Mucosa of descending colon (tissue), 3 donors: ENCODE results near the gene ACYP2. TPM values are rescaled to one million over a fixed set of nuclear protein-coding genes. Genes with fewer than 3 reads are reported as not detected.

Experiments used
- ATAC-seq: fragments of 200-7000 bp; cut with Tn5 transposase; one replicate; pipeline ENCODE4 v1.9.1; 2020; ENCODE audit warnings: mild to moderate bottlenecking, moderate library complexity
- DNase-seq, 3 donors: peaks; one replicate each; pipeline ENCODE4 v3.0.0-alpha.2; 2020
- H3K36me3 ChIP-seq: fragments of 200-600 bp; one replicate; pipeline ENCODE4 v1.8.0; 2021; ENCODE audit warnings: low read depth, mild to moderate bottlenecking
- H3K4me1 ChIP-seq: fragments of 200-600 bp; one replicate; pipeline ENCODE4 v1.8.0; 2021; ENCODE audit warnings: low read depth, mild to moderate bottlenecking
- H3K4me3 ChIP-seq: fragments of 200-600 bp; one replicate; pipeline ENCODE4 v1.8.0; 2021; ENCODE audit warnings: mild to moderate bottlenecking
- H3K9me3 ChIP-seq: fragments of 200-600 bp; one replicate; pipeline ENCODE4 v1.8.0; 2021; ENCODE audit warnings: mild to moderate bottlenecking
- intact Hi-C, 2 donors: fragments of 100-400 bp; cut with DNase I in 1 of 2; cut with micrococcal nuclease in 1 of 2; formaldehyde crosslinking; loops; one replicate each; pipeline versions ENCODE4 v1.11.0 to v1.11.1; 2022; cut with DNase I, micrococcal nuclease
- total RNA-seq, 3 donors: library from RNA; stranded (reverse); fragmentation: NEBNext Ultra II Directional in 2 of 3; extraction: Animal tissue kit (Norgen Biotek cat#: 25700) in 2 of 3; gene quantifications; one replicate each; pipeline versions ENCODE4 v1.2.1 to v1.2.4, GENCODE V29; 2021 to 2023
- TF ChIP-seq, protein P1 (sequence below): fragments of 200-600 bp; IDR thresholded peaks from one replicate; pipeline ENCODE4 v1.8.0; 2022; ENCODE audit warnings: antibody characterized with exemption, mild to moderate bottlenecking
- donor health status: DM: no; HTN: no; CAD: no; lungs with moderate emphysema.
- donor health status: DM: no; HTN: no; CAD: no.
- donor health status: DM: no; HTN: yes; CAD: no.

The ACYP2 gene
- total RNA-seq, 3 donors from 2014 or later: 10.7 to 17.8 (median 13.8) TPM

DNA sequence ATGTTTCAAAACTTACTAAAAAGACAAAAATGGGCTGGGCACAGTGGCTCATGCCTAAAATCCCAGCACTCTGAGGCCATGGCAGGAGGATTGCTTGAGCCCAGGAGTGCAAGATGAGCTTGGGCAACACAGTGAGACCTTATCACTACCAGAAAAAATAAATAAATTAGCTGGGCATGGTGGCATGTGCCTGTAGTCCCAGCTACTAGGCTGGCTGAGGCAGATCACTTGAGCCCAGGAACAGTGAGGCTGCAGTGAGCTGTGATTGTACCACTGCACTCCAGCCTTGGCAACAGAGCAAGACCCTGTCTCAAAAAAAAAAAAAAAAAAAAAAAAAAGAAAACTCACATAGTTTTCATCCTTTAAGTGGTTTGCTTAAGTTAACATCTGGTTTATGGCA is 134.2 kb downstream of the ACYP2 start:
- Histone ChIP-seq H3K4me1 (no peaks in the 10 kb centered on the region), H3K9me3 (no peaks in the 10 kb centered on the region), H3K36me3 (no peaks in the 10 kb centered on the region), H3K4me3 (no peak overlapping the region)
- intact Hi-C loops: no loop called here
- DNase-seq: no peak
- TF ChIP-seq, protein P1, sequence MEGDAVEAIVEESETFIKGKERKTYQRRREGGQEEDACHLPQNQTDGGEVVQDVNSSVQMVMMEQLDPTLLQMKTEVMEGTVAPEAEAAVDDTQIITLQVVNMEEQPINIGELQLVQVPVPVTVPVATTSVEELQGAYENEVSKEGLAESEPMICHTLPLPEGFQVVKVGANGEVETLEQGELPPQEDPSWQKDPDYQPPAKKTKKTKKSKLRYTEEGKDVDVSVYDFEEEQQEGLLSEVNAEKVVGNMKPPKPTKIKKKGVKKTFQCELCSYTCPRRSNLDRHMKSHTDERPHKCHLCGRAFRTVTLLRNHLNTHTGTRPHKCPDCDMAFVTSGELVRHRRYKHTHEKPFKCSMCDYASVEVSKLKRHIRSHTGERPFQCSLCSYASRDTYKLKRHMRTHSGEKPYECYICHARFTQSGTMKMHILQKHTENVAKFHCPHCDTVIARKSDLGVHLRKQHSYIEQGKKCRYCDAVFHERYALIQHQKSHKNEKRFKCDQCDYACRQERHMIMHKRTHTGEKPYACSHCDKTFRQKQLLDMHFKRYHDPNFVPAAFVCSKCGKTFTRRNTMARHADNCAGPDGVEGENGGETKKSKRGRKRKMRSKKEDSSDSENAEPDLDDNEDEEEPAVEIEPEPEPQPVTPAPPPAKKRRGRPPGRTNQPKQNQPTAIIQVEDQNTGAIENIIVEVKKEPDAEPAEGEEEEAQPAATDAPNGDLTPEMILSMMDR: no peak
- ATAC-seq: no peak

DNA sequence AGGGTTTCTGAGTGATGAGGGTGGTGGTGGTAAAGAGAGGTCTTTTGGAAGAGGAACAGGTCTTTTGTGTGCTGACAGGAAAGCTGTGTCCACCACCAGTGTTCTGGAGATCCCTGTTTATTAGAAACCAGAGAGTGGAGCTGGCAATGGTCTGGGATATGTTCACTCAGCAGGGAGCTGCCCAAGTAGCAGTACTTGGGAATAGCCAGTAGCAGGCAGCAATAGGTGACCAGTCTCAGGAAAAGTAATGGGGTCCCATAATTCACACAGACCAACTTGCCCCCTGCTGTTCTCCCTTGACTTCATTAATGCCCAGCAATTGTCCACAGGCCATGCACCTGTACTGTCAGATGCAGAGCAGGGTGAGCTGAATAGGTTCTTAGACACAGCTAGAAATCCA is 138.8 kb downstream of the ACYP2 start:
- Histone ChIP-seq H3K4me1 (no peaks in the 10 kb centered on the region), H3K36me3 (no peaks in the 10 kb centered on the region), H3K4me3 (no peak overlapping the region), H3K9me3 (no peaks in the 10 kb centered on the region)
- DNase-seq (no peak), ATAC-seq (no peak)
- TF ChIP-seq, protein P1: no peak
- intact Hi-C loops: no loop called here

DNA sequence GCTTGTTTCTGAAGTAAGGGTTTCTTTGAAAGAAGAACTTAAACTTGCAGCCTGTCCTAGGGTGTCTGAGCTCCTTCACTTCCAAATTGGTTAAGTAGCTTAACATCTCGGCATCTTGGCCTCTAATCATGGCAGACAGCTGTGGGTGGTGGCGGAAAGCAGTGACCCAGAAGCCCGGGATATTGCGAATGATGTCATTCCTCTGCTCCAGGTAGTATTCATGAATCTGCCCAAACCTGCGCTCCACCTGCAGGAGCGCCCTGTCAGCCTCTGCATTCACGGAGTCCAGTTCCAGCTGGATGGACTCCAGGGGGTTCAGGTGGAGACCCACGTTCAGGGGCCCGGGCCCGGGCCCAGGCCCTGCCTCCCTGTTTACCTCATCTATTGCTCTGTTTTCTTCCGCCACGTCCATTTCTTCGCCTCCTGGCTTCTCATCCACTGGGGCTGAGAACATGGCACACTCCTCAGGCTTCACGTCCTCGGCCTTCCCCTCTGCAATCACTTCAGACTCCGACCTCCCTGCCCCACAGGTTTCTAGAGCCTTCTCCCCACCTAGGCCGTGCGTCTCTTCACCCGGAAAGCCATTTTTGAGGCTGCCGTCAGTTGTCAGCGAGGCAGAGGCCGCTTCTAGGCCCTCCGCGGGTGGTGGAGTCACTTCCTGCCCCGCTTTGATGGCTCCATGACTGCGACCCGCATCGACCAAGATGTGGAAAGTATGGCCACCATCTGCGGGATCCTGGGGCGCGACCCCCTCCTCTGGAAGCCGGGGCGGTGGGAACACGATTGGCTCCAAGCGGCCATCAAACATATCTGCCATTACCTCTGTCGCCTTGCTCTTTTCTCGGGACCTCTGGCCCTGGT is 140.0 kb downstream of the ACYP2 start:
- TF ChIP-seq, protein P1: no peak
- DNase-seq (no peak), ATAC-seq (no peak)
- no peaks in the 10 kb centered on the region for H3K4me1 ChIP-seq
- no peaks in the 10 kb centered on the region for H3K9me3 ChIP-seq
- intact Hi-C loops: no loop called here
- H3K4me3 ChIP-seq: no peak overlapping the region
- H3K36me3 ChIP-seq: no peaks in the 10 kb centered on the region

DNA sequence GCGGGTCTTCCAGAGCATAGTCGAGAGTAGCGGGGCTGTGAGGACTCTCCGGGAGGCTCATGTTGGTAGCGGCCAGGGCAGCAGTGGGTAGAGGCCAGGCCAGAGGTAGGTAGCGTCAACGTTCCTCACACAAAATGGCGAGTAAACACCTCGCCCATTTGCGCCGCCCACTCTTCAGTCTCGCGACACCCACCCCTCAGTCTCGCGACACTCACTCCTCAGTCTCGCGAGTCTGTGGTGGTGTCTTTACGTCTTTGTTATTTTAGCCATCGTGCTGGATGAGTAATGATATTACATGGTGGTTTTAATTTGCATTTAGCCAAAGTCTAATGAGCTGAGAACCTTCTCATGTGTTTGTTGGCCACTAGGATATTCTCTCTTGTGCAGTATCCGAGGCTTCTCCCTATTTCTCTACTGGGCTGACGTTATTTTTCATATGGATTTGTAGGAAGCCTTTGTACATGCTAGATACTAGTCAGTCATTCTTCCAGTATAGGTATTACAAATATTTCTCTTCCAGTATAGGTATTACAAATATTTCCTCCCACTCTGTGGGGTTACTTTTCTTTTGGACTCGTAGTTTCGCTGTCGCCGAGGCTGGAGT is 140.8 kb downstream of the ACYP2 start, which contains the start of gene TSPYL6:
TSS of gene TSPYL6 (minus strand) at position 139 of the 604 bp plus-strand sequence. CDS start at position 61, 78 bp downstream.
- intact Hi-C loops: no loop called here
- no peak for DNase-seq
- ATAC-seq: no peak
- Histone ChIP-seq H3K36me3 (no peaks in the 10 kb centered on the region), H3K4me1 (no peaks in the 10 kb centered on the region), H3K9me3 (no peaks in the 10 kb centered on the region), H3K4me3 (no peak within 1 kb of the TSS)
- TF ChIP-seq, protein P1: no peak

DNA sequence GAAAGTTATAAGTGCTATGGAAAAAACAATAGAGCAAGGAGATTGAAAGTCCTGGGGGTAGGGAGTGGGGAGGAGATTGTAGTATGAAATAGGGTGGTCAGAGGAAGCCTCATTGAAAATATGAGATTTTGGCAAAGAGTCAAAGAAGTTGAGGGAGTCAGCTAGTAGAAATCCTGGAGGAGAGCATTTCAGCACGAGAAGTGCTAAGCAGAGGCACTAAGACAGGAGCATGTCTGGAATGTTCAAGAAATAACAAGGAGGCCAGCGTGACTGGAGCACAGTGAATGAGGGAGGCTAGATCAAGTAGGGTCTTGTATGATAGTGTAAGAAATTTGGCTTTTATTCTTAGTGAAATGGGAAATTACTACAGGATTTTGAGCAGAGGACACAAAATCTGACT is 142.8 kb downstream of the ACYP2 start:
- intact Hi-C loops: no loop called here
- Histone ChIP-seq H3K36me3 (no peaks in the 10 kb centered on the region), H3K9me3 (no peaks in the 10 kb centered on the region), H3K4me1 (peaks cover 3% of the 10 kb centered on the region), H3K4me3 (no peak overlapping the region)
- TF ChIP-seq, protein P1: no peak
- no peak for DNase-seq
- no peak for ATAC-seq
